Loucy (cell line): ENCODE measurements around the gene ACVRL1.

Experiments
- H2AFZ ChIP-seq: fragments of 200-600 bp; sonication (generic); 2 replicates; pipeline ENCODE4 v1.6.0; 2016; ENCODE audit warnings: antibody characterized with exemption, mild to moderate bottlenecking, low read length, moderate library complexity
- H3F3A ChIP-seq: fragments of 200-600 bp; 2 replicates; pipeline ENCODE4 v1.6.0; 2016; ENCODE audit warnings: antibody characterized with exemption, low read depth, mild to moderate bottlenecking
- H3K27me3 ChIP-seq: fragments of 200-600 bp; sonication (generic); 2 replicates; pipeline ENCODE4 v1.6.1; 2014; ENCODE audit warnings: low read length, mild to moderate bottlenecking; ENCODE audit not compliant: insufficient read depth, poor library complexity, severe bottlenecking
- H3K36me3 ChIP-seq: fragments of 200-600 bp; sonication (generic); 2 replicates; pipeline ENCODE4 v1.6.1; 2016; ENCODE audit warnings: low read length; ENCODE audit not compliant: insufficient read depth
- H3K4me1 ChIP-seq: fragments of 200-600 bp; sonication (generic); 2 replicates; pipeline ENCODE4 v1.5.1; 2014; ENCODE audit warnings: low read length, mild to moderate bottlenecking; ENCODE audit not compliant: insufficient read depth, poor library complexity, severe bottlenecking
- H3K4me2 ChIP-seq: fragments of 200-600 bp; sonication (generic); 2 replicates; pipeline ENCODE4 v1.6.0; 2014; ENCODE audit warnings: antibody characterized with exemption, low read length, low read depth, mild to moderate bottlenecking; ENCODE audit not compliant: poor library complexity, severe bottlenecking
- H3K4me3 ChIP-seq: fragments of 200-600 bp; sonication (generic); 2 replicates; pipeline ENCODE4 v1.5.1; 2014; ENCODE audit warnings: low read length, mild to moderate bottlenecking, mixed read lengths; ENCODE audit not compliant: poor library complexity, severe bottlenecking
- H3K79me2 ChIP-seq: fragments of 200-600 bp; sonication (generic); 2 replicates; pipeline ENCODE4 v1.6.1; 2014; ENCODE audit warnings: low read length; ENCODE audit not compliant: insufficient read depth
- H3K9ac ChIP-seq: fragments of 200-600 bp; sonication (generic); 2 replicates; pipeline ENCODE4 v1.6.0; 2014; ENCODE audit warnings: mild to moderate bottlenecking, low read depth, low read length, moderate library complexity; ENCODE audit not compliant: poor library complexity, severe bottlenecking
- H3K9me2 ChIP-seq: fragments of 200-600 bp; sonication (generic); replicated peaks from 2 replicates; pipeline ENCODE4 v1.6.1; 2016; ENCODE audit warnings: low read depth, low read length, mixed read lengths
- H3K9me3 ChIP-seq: fragments of 200-600 bp; sonication (generic); 2 replicates; pipeline ENCODE4 v1.6.1; 2014; ENCODE audit warnings: mild to moderate bottlenecking, antibody characterized with exemption, low read length, low read depth; ENCODE audit not compliant: insufficient read depth
- H4K20me1 ChIP-seq: fragments of 200-600 bp; sonication (generic); 2 replicates; pipeline ENCODE4 v1.6.0; 2014; ENCODE audit warnings: antibody characterized with exemption, low read length, mild to moderate bottlenecking; ENCODE audit not compliant: insufficient read depth, poor library complexity, severe bottlenecking
- CTCF ChIP-seq: fragments of 200-600 bp; sonication (generic); conservative IDR thresholded peaks from 2 replicates; pipeline ENCODE4 v1.5.1; 2014; ENCODE audit warnings: mild to moderate bottlenecking, antibody characterized with exemption, low read length
- EZH2phosphoT487 ChIP-seq: fragments of 200-600 bp; IDR thresholded peaks from 2 replicates; pipeline ENCODE4 v1.6.1; 2018; ENCODE audit warnings: antibody characterized with exemption, mild to moderate bottlenecking, moderate library complexity, borderline replicate concordance

ACVRL1 gene

GRCh38 chr12:51951843-51952722, 44.8 kb downstream of the ACVRL1 start:
- Histone ChIP-seq H3K4me1 (peaks cover 58% of the 10 kb centered on the region), H3K9ac (peak overlapping the region; percentile 98), H3K9me2 (no peaks in the 10 kb centered on the region), H3K4me2 (peak overlapping the region; percentile 80), H3K9me3 (no peaks in the 10 kb centered on the region), H3K4me3 (peak overlapping the region; percentile 99), H4K20me1 (peaks cover 13% of the 10 kb centered on the region), H3K79me2 (peaks cover 58% of the 10 kb centered on the region), H2AFZ (peak overlapping the region; percentile 77), H3K36me3 (no peaks in the 10 kb centered on the region), H3F3A (no peaks in the 10 kb centered on the region), H3K27me3 (peaks cover 5% of the 10 kb centered on the region)
- TF ChIP-seq EZH2phosphoT487 = no peak
- no peak for TF ChIP-seq CTCF

DNA sequence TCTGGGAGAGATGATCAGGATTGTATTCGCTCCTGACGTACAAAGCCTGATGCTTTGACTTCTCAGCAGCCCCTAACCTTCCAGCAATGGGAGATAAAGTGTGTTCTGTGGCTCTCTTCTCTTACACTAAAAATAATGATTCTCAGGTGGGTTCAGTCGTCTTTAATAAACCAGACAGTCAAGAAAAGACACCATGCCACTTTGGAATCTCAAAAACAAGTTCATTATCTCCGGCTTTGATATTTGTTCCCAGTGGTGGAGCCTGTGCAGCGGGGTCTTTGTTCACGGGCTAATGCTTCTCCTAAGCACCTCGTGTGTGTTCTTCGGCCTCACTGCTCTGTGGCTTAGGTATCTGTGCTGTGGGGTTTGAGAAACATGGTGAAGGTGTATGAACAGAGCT, 45.8 kb downstream of the ACVRL1 start:
- H3K9me3 ChIP-seq = no peaks in the 10 kb centered on the region
- no peaks in the 10 kb centered on the region for H3K9me2 ChIP-seq
- peaks cover 61% of the 10 kb centered on the region for H3K4me1 ChIP-seq
- TF ChIP-seq CTCF (no peak), EZH2phosphoT487 (no peak)
- peak overlapping the region; percentile 80 for H3K4me2 ChIP-seq
- no peaks in the 10 kb centered on the region for H3F3A ChIP-seq
- H3K9ac ChIP-seq = peak overlapping the region; percentile 98
- H3K27me3 ChIP-seq = peaks cover 5% of the 10 kb centered on the region
- no peaks in the 10 kb centered on the region for H3K36me3 ChIP-seq
- H3K79me2 ChIP-seq = peaks cover 68% of the 10 kb centered on the region
- peaks cover 13% of the 10 kb centered on the region for H4K20me1 ChIP-seq
- no peak overlapping the region for H2AFZ ChIP-seq
- H3K4me3 ChIP-seq = peak overlapping the region; percentile 99

- Histone ChIP-seq H3K79me2 (peaks cover 76% of the 10 kb centered on the region), H3K4me3 (peak overlapping the region; percentile 99), H3K9ac (peak overlapping the region; percentile 98)
These were observed 46.6 kb downstream of the ACVRL1 start for GRCh38 chr12:51953864-51954263.

More at GRCh38 chr12:51953864-51954263, 46.6 kb downstream of the ACVRL1 start:
- no peaks in the 10 kb centered on the region for H3K9me3 ChIP-seq
- H4K20me1 ChIP-seq = peaks cover 13% of the 10 kb centered on the region
- no peaks in the 10 kb centered on the region for H3F3A ChIP-seq
- H3K9me2 ChIP-seq = no peaks in the 10 kb centered on the region
- peaks cover 5% of the 10 kb centered on the region for H3K27me3 ChIP-seq
- H3K4me1 ChIP-seq = peaks cover 65% of the 10 kb centered on the region
- no peak for TF ChIP-seq EZH2phosphoT487
- TF ChIP-seq CTCF = no peak; the same call in 1 of the 2 replicates
- no peaks in the 10 kb centered on the region for H3K36me3 ChIP-seq
- peak overlapping the region; percentile 80 for H3K4me2 ChIP-seq
- H2AFZ ChIP-seq = no peak overlapping the region
